H1 (cell line): Measurements from ENCODE around the gene FKBP6.
A peak's percentile ranks its signal among the peaks of the same experiment; 100 is the strongest.

Source experiments
- CREB1 ChIP-seq: IDR thresholded peaks from 2 replicates; pipeline ENCODE4 v1.6.1; 2012; ENCODE audit warnings: inconsistent platforms
- EZH2 ChIP-seq: fragments of 200-600 bp; sonication (generic); IDR thresholded peaks from 2 replicates; pipeline ENCODE4 v1.7.1; 2012; ENCODE audit warnings: low read depth, mild to moderate bottlenecking, moderate library complexity, low read length, inconsistent platforms; ENCODE audit not compliant: severe bottlenecking
- GTF2F1 ChIP-seq: IDR thresholded peaks from 2 replicates; pipeline ENCODE4 v1.6.1; 2012; ENCODE audit warnings: low read depth, low read length, improper control_type of control experiment, borderline replicate concordance

GRCh38 chr7:73308665-73309214 is 19.2 kb upstream of the FKBP6 start, which contains the start of gene NSUN5:
- TF ChIP-seq GTF2F1: peak; percentile 82
- no peak for TF ChIP-seq EZH2
- TF ChIP-seq CREB1: peak; percentile 58; the same call in 1 of the 2 replicates
